Cardiac fibroblast (primary cell): Measurements from ENCODE around the gene ZNF821.

Experiments
- DNase-seq, 2 donors: peaks; one replicate each; pipeline versions ENCODE4 v3.0.0 to v3.0.0-alpha.2; 2010; ENCODE audit warnings: low read depth in 2 of 2
- H3K4me3 ChIP-seq, 2 donors: replicated peaks in 1 of 2; 1 replicate in 1 of 2; 2 replicates in 1 of 2; pipeline ENCODE4 v1.5.1; 2011; ENCODE audit warnings: low read depth in 2 of 2, low read length in 2 of 2, mild to moderate bottlenecking in 2 of 2, moderate library complexity in 1 of 2
- CTCF ChIP-seq: IDR thresholded peaks from one replicate; pipeline ENCODE4 v1.5.1; 2011; ENCODE audit warnings: low read depth, mild to moderate bottlenecking, low read length, inconsistent platforms

ZNF821 gene

GRCh38 chr16:71903608-71904007 lies 19.6 kb upstream of the ZNF821 start:
- no peak for DNase-seq
- no peak for TF ChIP-seq CTCF
- no peak overlapping the region for H3K4me3 ChIP-seq

- no peak overlapping the region for H3K4me3 ChIP-seq
- no peak for TF ChIP-seq CTCF
- no peak for DNase-seq
Measured at GRCh38 chr16:71902656-71903365, 18.8 kb upstream of the ZNF821 start.

- no peak for DNase-seq
- no peak for TF ChIP-seq CTCF
- H3K4me3 ChIP-seq, result no peak overlapping the region
Measured at GRCh38 chr16:71899171-71899570, 15.2 kb upstream of the ZNF821 start.

GRCh38 chr16:71896764-71897368 lies 12.9 kb upstream of the ZNF821 start:
- peak overlapping the region; percentile 83 to 94 for H3K4me3 ChIP-seq
- TF ChIP-seq CTCF, result no peak

GRCh38 chr16:71895679-71896365 lies 11.8 kb upstream of the ZNF821 start:
- peak; percentile 57 to 58 for DNase-seq

More at GRCh38 chr16:71896764-71897368, 12.9 kb upstream of the ZNF821 start:
- DNase-seq, result no peak

More at GRCh38 chr16:71895679-71896365, 11.8 kb upstream of the ZNF821 start:
- H3K4me3 ChIP-seq, result peak overlapping the region; percentile 83 to 94
- no peak for TF ChIP-seq CTCF
